Neuronal stem cell (in vitro differentiated cells): ENCODE measurements around the gene CHD6.

ENCODE experiments used
- DNase-seq: peaks from one replicate; pipeline ENCODE4 v3.0.0-alpha.2; 2013; ENCODE audit warnings: low spot score
- H2AFZ ChIP-seq: one replicate; pipeline ENCODE4 v1.6.1; 2013; ENCODE audit warnings: mild to moderate bottlenecking, low read length, inconsistent platforms
- H2AK5ac ChIP-seq: 2 replicates; pipeline ENCODE4 v1.6.1; 2013; ENCODE audit warnings: low read depth, mild to moderate bottlenecking, inconsistent platforms, low read length, moderate library complexity, mixed read lengths
- H2BK120ac ChIP-seq: 2 replicates; pipeline ENCODE4 v1.6.1; 2013; ENCODE audit warnings: low read depth, mild to moderate bottlenecking, inconsistent platforms, low read length, moderate library complexity, mixed read lengths
- H2BK12ac ChIP-seq: one replicate; pipeline ENCODE4 v1.6.1; 2013; ENCODE audit warnings: low read length, inconsistent platforms
- H2BK15ac ChIP-seq: 2 replicates; pipeline ENCODE4 v1.6.1; 2013; ENCODE audit warnings: mild to moderate bottlenecking, low read length, inconsistent platforms, mixed read lengths
- H2BK5ac ChIP-seq: one replicate; pipeline ENCODE4 v1.6.1; 2013; ENCODE audit warnings: inconsistent platforms, mild to moderate bottlenecking, low read length, moderate library complexity
- H3K14ac ChIP-seq: one replicate; pipeline ENCODE4 v1.6.1; 2013; ENCODE audit warnings: low read length, inconsistent platforms
- H3K18ac ChIP-seq: 2 replicates; pipeline ENCODE4 v1.6.1; 2013; ENCODE audit warnings: low read length, inconsistent platforms
- H3K23ac ChIP-seq: 2 replicates; pipeline ENCODE4 v1.6.1; 2013; ENCODE audit warnings: low read depth, mild to moderate bottlenecking, mixed read lengths, low read length, inconsistent platforms; ENCODE audit not compliant: poor library complexity
- H3K27ac ChIP-seq: replicated peaks from 3 replicates; pipeline ENCODE4 v1.5.1; 2013; ENCODE audit warnings: low read length, inconsistent platforms
- H3K27me3 ChIP-seq, 3 experiments: 2 replicates each; pipeline ENCODE4 v1.6.1; 2013; ENCODE audit warnings: low read length in 3 of 3, mild to moderate bottlenecking in 2 of 3, inconsistent platforms in 1 of 3, low read depth in 1 of 3, mixed read lengths in 1 of 3, moderate library complexity in 1 of 3; ENCODE audit not compliant: control insufficient read depth in 3 of 3, insufficient read depth in 3 of 3
- H3K36me3 ChIP-seq, 2 donors: replicated peaks in 1 of 2; 2 replicates each; pipeline ENCODE4 v1.6.1; 2013; ENCODE audit warnings: low read length in 2 of 2; ENCODE audit not compliant: control insufficient read depth in 2 of 2, insufficient read depth in 2 of 2
- H3K4ac ChIP-seq: 2 replicates; pipeline ENCODE4 v1.6.1; 2013; ENCODE audit warnings: inconsistent platforms, mild to moderate bottlenecking, low read length, moderate library complexity
- H3K4me1 ChIP-seq, 2 donors: 1 replicate in 1 of 2; 2 replicates in 1 of 2; pipeline ENCODE4 v1.6.1; 2013; ENCODE audit warnings: low read length in 2 of 2, low read depth in 1 of 2; ENCODE audit not compliant: control insufficient read depth in 2 of 2, insufficient read depth in 1 of 2
- H3K4me2 ChIP-seq: one replicate; pipeline ENCODE4 v1.6.1; 2013; ENCODE audit warnings: mild to moderate bottlenecking, low read length, inconsistent platforms; ENCODE audit not compliant: insufficient read depth, poor library complexity, severe bottlenecking
- H3K4me3 ChIP-seq, 2 donors: 2 replicates each; pipeline ENCODE4 v1.5.1; 2013; ENCODE audit warnings: low read length in 2 of 2, mild to moderate bottlenecking in 2 of 2, inconsistent platforms in 1 of 2, moderate library complexity in 1 of 2
- H3K79me1 ChIP-seq: one replicate; pipeline ENCODE4 v1.6.1; 2013; ENCODE audit warnings: low read depth, mild to moderate bottlenecking, inconsistent platforms, low read length, moderate library complexity
- H3K9ac ChIP-seq: one replicate; pipeline ENCODE4 v1.6.1; 2013; ENCODE audit warnings: mild to moderate bottlenecking, low read depth, low read length, inconsistent platforms; ENCODE audit not compliant: poor library complexity
- H3K9me3 ChIP-seq, 2 donors: replicated peaks in 1 of 2; 2 replicates each; pipeline versions ENCODE3 to v1.6.1; 2013; ENCODE audit warnings: low read length in 2 of 2, mild to moderate bottlenecking in 2 of 2, inconsistent platforms in 1 of 2, low read depth in 1 of 2, mixed read lengths in 1 of 2, moderate library complexity in 1 of 2; ENCODE audit not compliant: control insufficient read depth in 2 of 2, insufficient read depth in 1 of 2
- H4K8ac ChIP-seq: one replicate; pipeline ENCODE4 v1.6.1; 2013; ENCODE audit warnings: low read depth, mild to moderate bottlenecking, inconsistent platforms, low read length, moderate library complexity
- H4K91ac ChIP-seq: one replicate; pipeline ENCODE4 v1.6.1; 2013; ENCODE audit warnings: low read length, low read depth, mild to moderate bottlenecking, inconsistent platforms; ENCODE audit not compliant: poor library complexity
- WGBS, 2 donors: extraction: QIAGEN DNeasy Blood & Tissue Kit; methylation state at CpG; one replicate each; pipeline ENCODE4 v1.1.7; 2013; ENCODE audit warnings: missing lambda C conversion rate in 2 of 2, mixed read lengths in 1 of 2; ENCODE audit not compliant: insufficient read length in 2 of 2, insufficient replicate concordance in 1 of 2; ENCODE audit errors: extremely low coverage in 2 of 2; 5-methylcytosine and 5-hydroxymethylcytosine counted together

The CHD6 gene

GRCh38 chr20:41533537-41534136 lies 84.5 kb downstream of the CHD6 start:
- H3K4ac ChIP-seq = no peak overlapping the region
- no peak overlapping the region for H3K4me3 ChIP-seq
- no peak overlapping the region for H3K27ac ChIP-seq
- H3K36me3 ChIP-seq = peaks cover 11 to 52% of the 10 kb centered on the region in 2 donors
- no peaks in the 10 kb centered on the region for H3K27me3 ChIP-seq
- H2AFZ ChIP-seq = no peak overlapping the region
- H3K9me3 ChIP-seq = peaks cover under 1 to 10% of the 10 kb centered on the region in 2 donors
- H2BK15ac ChIP-seq = no peak overlapping the region
- no peak overlapping the region for H3K23ac ChIP-seq
- no peak overlapping the region for H3K4me2 ChIP-seq
- no peak overlapping the region for H3K14ac ChIP-seq
- H3K4me1 ChIP-seq = no peaks in the 10 kb centered on the region
- H3K79me1 ChIP-seq = peaks cover 4% of the 10 kb centered on the region
- H2BK120ac ChIP-seq = no peak overlapping the region
- no CpG with 5 or more reads among the region's 2 CpGs for WGBS, 2 donors
- no peak overlapping the region for H3K18ac ChIP-seq
- no peak overlapping the region for H2AK5ac ChIP-seq
- H4K8ac ChIP-seq = no peak overlapping the region
- no peak overlapping the region for H3K9ac ChIP-seq
- H2BK5ac ChIP-seq = no peak overlapping the region
- no peak overlapping the region for H4K91ac ChIP-seq
- no peak for DNase-seq
- no peak overlapping the region for H2BK12ac ChIP-seq

GRCh38 chr20:41532935-41533334 lies 85.2 kb downstream of the CHD6 start:
- Histone ChIP-seq H4K91ac (no peak overlapping the region), H3K4ac (no peak overlapping the region), H3K4me1 (no peaks in the 10 kb centered on the region), H3K27ac (no peak overlapping the region), H3K9ac (no peak overlapping the region), H3K23ac (no peak overlapping the region), H3K4me3 (no peak overlapping the region), H2BK12ac (no peak overlapping the region), H2BK15ac (no peak overlapping the region), H3K14ac (no peak overlapping the region), H4K8ac (no peak overlapping the region), H3K18ac (no peak overlapping the region), H3K9me3 (peaks cover 0 to 9% of the 10 kb centered on the region in 2 donors), H2AFZ (no peak overlapping the region), H2BK120ac (no peak overlapping the region), H3K36me3 (peaks cover 11 to 46% of the 10 kb centered on the region in 2 donors), H2BK5ac (no peak overlapping the region), H3K79me1 (peaks cover 3% of the 10 kb centered on the region), H2AK5ac (no peak overlapping the region), H3K4me2 (no peak overlapping the region), H3K27me3 (no peaks in the 10 kb centered on the region)
- no CpG with 5 or more reads among the region's 11 CpGs for WGBS, 2 donors
- no peak for DNase-seq

- Histone ChIP-seq H3K4ac (no peak overlapping the region), H3K27me3 (no peaks in the 10 kb centered on the region), H3K4me2 (no peak overlapping the region), H3K4me1 (no peaks in the 10 kb centered on the region), H3K4me3 (no peak overlapping the region), H2AK5ac (no peak overlapping the region), H3K18ac (no peak overlapping the region), H3K23ac (no peak overlapping the region), H2BK12ac (no peak overlapping the region), H3K9ac (no peak overlapping the region), H2BK15ac (no peak overlapping the region), H3K27ac (no peak overlapping the region), H3K14ac (no peak overlapping the region), H2BK120ac (no peak overlapping the region), H3K36me3 (peaks cover 11 to 45% of the 10 kb centered on the region in 2 donors), H3K79me1 (peaks cover 2% of the 10 kb centered on the region), H4K91ac (no peak overlapping the region), H4K8ac (no peak overlapping the region), H2BK5ac (no peak overlapping the region), H2AFZ (no peak overlapping the region), H3K9me3 (no peaks in the 10 kb centered on the region)
- DNase-seq = no peak
- no CpG with 5 or more reads among the region's 3 CpGs for WGBS, 2 donors
Measured at GRCh38 chr20:41531518-41532275, 86.5 kb downstream of the CHD6 start.

- Histone ChIP-seq H3K9me3 (no peaks in the 10 kb centered on the region), H2BK120ac (no peak overlapping the region), H4K8ac (no peak overlapping the region), H3K4ac (no peak overlapping the region), H3K79me1 (peaks cover 2% of the 10 kb centered on the region), H3K9ac (no peak overlapping the region), H3K4me1 (no peaks in the 10 kb centered on the region), H4K91ac (no peak overlapping the region), H3K18ac (no peak overlapping the region), H3K4me3 (no peak overlapping the region), H3K4me2 (no peak overlapping the region), H3K27ac (no peak overlapping the region), H2AFZ (no peak overlapping the region), H3K23ac (no peak overlapping the region), H3K36me3 (peaks cover 11 to 45% of the 10 kb centered on the region in 2 donors), H3K27me3 (no peaks in the 10 kb centered on the region), H2AK5ac (no peak overlapping the region), H2BK12ac (no peak overlapping the region), H2BK15ac (no peak overlapping the region), H2BK5ac (no peak overlapping the region), H3K14ac (no peak overlapping the region)
- WGBS, 2 donors = no CpG with 5 or more reads among the region's 1 CpG
- DNase-seq = no peak
Measured at GRCh38 chr20:41530923-41531322, 87.3 kb downstream of the CHD6 start.
